Transverse colon (tissue), 4 donors: ENCODE results near the gene SS18. TPM values are rescaled to one million over a fixed set of nuclear protein-coding genes. Genes with fewer than 3 reads are reported as not detected.

Experiments used
- DNase-seq: peaks from one replicate; pipeline ENCODE4 v3.0.0-alpha.2; 2019
- H3K27ac ChIP-seq, 4 donors: fragments of 200-600 bp; sonication (generic); 2 replicates each; pipeline ENCODE4 v1.5.1; 2016 to 2018; ENCODE audit warnings: inconsistent platforms in 4 of 4
- H3K27me3 ChIP-seq: fragments of 200-600 bp; sonication (generic); 2 replicates; pipeline ENCODE4 v1.5.1; 2017; ENCODE audit warnings: inconsistent platforms
- H3K36me3 ChIP-seq, 4 donors: fragments of 200-600 bp; sonication (generic); 2 replicates each; pipeline ENCODE4 v1.5.1; 2017 to 2019; ENCODE audit warnings: inconsistent platforms in 4 of 4
- H3K4me1 ChIP-seq, 4 donors: fragments of 200-600 bp; sonication (generic); 2 replicates each; pipeline ENCODE4 v1.5.1; 2017 to 2020; ENCODE audit warnings: inconsistent platforms in 4 of 4
- H3K4me3 ChIP-seq, 4 donors: fragments of 200-600 bp; sonication (generic); 1 replicate in 1 of 4; 2 replicates in 3 of 4; pipeline versions ENCODE4 v1.5.1 to v1.6.1; 2017 to 2019; ENCODE audit warnings: inconsistent platforms in 4 of 4
- H3K9me3 ChIP-seq, 2 donors: fragments of 200-600 bp; sonication (generic); 2 replicates each; pipeline ENCODE4 v1.5.1; 2017 to 2019; ENCODE audit warnings: inconsistent platforms in 2 of 2
- CTCF ChIP-seq, 5 experiments: fragments of 200-600 bp in 3 of 5; fragments of 450-650 bp in 2 of 5; sonication (generic) in 3 of 5; IDR thresholded peaks; 1 replicate in 2 of 5; 2 replicates in 3 of 5; pipeline ENCODE4 v1.5.1; 2016 to 2017; ENCODE audit warnings: antibody characterized with exemption in 5 of 5, inconsistent platforms in 3 of 5, mild to moderate bottlenecking in 2 of 5, moderate library complexity in 1 of 5
- EP300 ChIP-seq: sonication (generic); formaldehyde crosslinking; IDR thresholded peaks from one replicate; pipeline ENCODE4 v1.6.1; 2017; ENCODE audit warnings: antibody characterized with exemption, low read depth
- POLR2A ChIP-seq: fragments of 450-650 bp; IDR thresholded peaks from one replicate; pipeline ENCODE4 v1.6.1; 2016; ENCODE audit warnings: antibody characterized with exemption, mild to moderate bottlenecking, moderate library complexity
- POLR2AphosphoS5 ChIP-seq, 3 donors: sonication (generic); formaldehyde crosslinking; IDR thresholded peaks; one replicate each; pipeline ENCODE4 v1.6.1; 2016; ENCODE audit warnings: antibody characterized with exemption in 3 of 3
- WGBS, 2 donors: methylation state at CpG; one replicate each; pipeline ENCODE4 v1.1.5; 2018; ENCODE audit warnings: low coverage in 1 of 2; 5-methylcytosine and 5-hydroxymethylcytosine counted together
- in situ Hi-C, 4 donors: fragments of 200-750 bp; cut with MboI; loops; one replicate each; pipeline versions ENCODE4 v1.15.0 to v1.15.1; 2017; ENCODE audit warnings: low sequenced_read_pairs in 3 of 4, low pct_ligation_motif_present in 1 of 4, low pct_unique_long_range_greater_than_20kb in 1 of 4
- intact Hi-C: fragments of 100-400 bp; cut with DNase I; formaldehyde crosslinking; loops from one replicate; pipeline ENCODE4 v1.15.1; 2023; ENCODE audit warnings: low total_unique reads
- total RNA-seq, 4 donors: library from RNA; depleted of rRNA; stranded (reverse); fragments of >200 nt; gene quantifications; one replicate each; pipeline ENCODE4 v1.1.0, GENCODE V29; 2016

Gene SS18
- total RNA-seq, 4 donors from 2014 or later = 46.8 to 209 (median 138) TPM

GRCh38 chr18:26021061-26021754, 69.2 kb downstream of the SS18 start:
- in situ Hi-C loops (loop anchor here in 1 of 4 donors (25.0 kb wide), 1 partner anchor 216 kb away; the partner anchor contains the start of gene TAF4B), intact Hi-C loops (no loop called here)
- Histone ChIP-seq H3K27ac (no peak overlapping the region), H3K4me3 (no peak overlapping the region), H3K27me3 (no peaks in the 10 kb centered on the region), H3K36me3 (peaks cover 0 to 68% (median 21%) of the 10 kb centered on the region in 4 donors), H3K9me3 (no peaks in the 10 kb centered on the region), H3K4me1 (no peaks in the 10 kb centered on the region)
- TF ChIP-seq EP300 (no peak), POLR2AphosphoS5 (IDR thresholded peaks at IDR 0.05) (no peak), CTCF (IDR thresholded peaks at IDR 0.05) (no peak), POLR2A (no peak)
- 89 to 96% methylated on average over 3 of the region's 3 CpGs for WGBS, 2 donors
- no peak for DNase-seq

- no peak overlapping the region for H3K27ac ChIP-seq
- H3K9me3 ChIP-seq = no peaks in the 10 kb centered on the region
- H3K36me3 ChIP-seq = peaks cover 0 to 51% (median 15%) of the 10 kb centered on the region in 4 donors
- no peak for TF ChIP-seq EP300
- no peak for TF ChIP-seq POLR2A
- TF ChIP-seq CTCF (IDR thresholded peaks at IDR 0.05) = no peak
- no peak for TF ChIP-seq POLR2AphosphoS5 (IDR thresholded peaks at IDR 0.05)
- DNase-seq = no peak
- no peaks in the 10 kb centered on the region for H3K4me1 ChIP-seq
- in situ Hi-C loops (loop anchor here in 1 of 4 donors (25.0 kb wide), 1 partner anchor 219 kb away; the partner anchor contains the start of gene TAF4B), intact Hi-C loops (no loop called here)
- H3K4me3 ChIP-seq = no peak overlapping the region
- no peaks in the 10 kb centered on the region for H3K27me3 ChIP-seq
Measured at GRCh38 chr18:26017929-26018328, 72.5 kb downstream of the SS18 start.

- no peaks in the 10 kb centered on the region for H3K9me3 ChIP-seq
- TF ChIP-seq EP300 (no peak), CTCF (IDR thresholded peaks at IDR 0.05) (no peak), POLR2AphosphoS5 (IDR thresholded peaks at IDR 0.05) (no peak), POLR2A (no peak)
- intact Hi-C loops = no loop called here
- no peaks in the 10 kb centered on the region for H3K27me3 ChIP-seq
- no peak for DNase-seq
- H3K4me1 ChIP-seq = no peaks in the 10 kb centered on the region
- H3K27ac ChIP-seq = no peak overlapping the region
- in situ Hi-C loops = loop anchor here in 1 of 4 donors (25.0 kb wide), 1 partner anchor 223 kb away; the partner anchor contains the start of gene TAF4B
- H3K4me3 ChIP-seq = no peak overlapping the region
- peaks cover 0 to 29% (median 11%) of the 10 kb centered on the region in 4 donors for H3K36me3 ChIP-seq
Measured at GRCh38 chr18:26014462-26014861, 76.0 kb downstream of the SS18 start.

- no peak for TF ChIP-seq EP300
- no peak for TF ChIP-seq CTCF (IDR thresholded peaks at IDR 0.05)
- TF ChIP-seq POLR2AphosphoS5 (IDR thresholded peaks at IDR 0.05) = no peak
- TF ChIP-seq POLR2A = no peak
- no peaks in the 10 kb centered on the region for H3K9me3 ChIP-seq
- no peaks in the 10 kb centered on the region for H3K27me3 ChIP-seq
- WGBS, 2 donors = 88 to 98% methylated on average over 1 of the region's 1 CpG
- DNase-seq = no peak
- in situ Hi-C loops = loop anchor here in 1 of 4 donors (25.0 kb wide), 1 partner anchor 229 kb away; the partner anchor contains the start of gene TAF4B
- intact Hi-C loops = no loop called here
- no peak overlapping the region for H3K27ac ChIP-seq
- H3K36me3 ChIP-seq = peaks cover 0 to 8% (median 3%) of the 10 kb centered on the region in 4 donors
- H3K4me1 ChIP-seq = no peaks in the 10 kb centered on the region
- no peak overlapping the region for H3K4me3 ChIP-seq
Measured at GRCh38 chr18:26008619-26009018, 81.8 kb downstream of the SS18 start.
